ENCODE measurements around the gene STING1. TPM values are rescaled to one million over a fixed set of nuclear protein-coding genes. Genes with fewer than 3 reads are reported as not detected.
A peak's percentile ranks its signal among the peaks of the same experiment; 100 is the strongest.

STING1 gene
- total and polyA plus RNA-seq, 7 experiments from 2014 or later = 84.6 to 213 (median 130) TPM

DNA sequence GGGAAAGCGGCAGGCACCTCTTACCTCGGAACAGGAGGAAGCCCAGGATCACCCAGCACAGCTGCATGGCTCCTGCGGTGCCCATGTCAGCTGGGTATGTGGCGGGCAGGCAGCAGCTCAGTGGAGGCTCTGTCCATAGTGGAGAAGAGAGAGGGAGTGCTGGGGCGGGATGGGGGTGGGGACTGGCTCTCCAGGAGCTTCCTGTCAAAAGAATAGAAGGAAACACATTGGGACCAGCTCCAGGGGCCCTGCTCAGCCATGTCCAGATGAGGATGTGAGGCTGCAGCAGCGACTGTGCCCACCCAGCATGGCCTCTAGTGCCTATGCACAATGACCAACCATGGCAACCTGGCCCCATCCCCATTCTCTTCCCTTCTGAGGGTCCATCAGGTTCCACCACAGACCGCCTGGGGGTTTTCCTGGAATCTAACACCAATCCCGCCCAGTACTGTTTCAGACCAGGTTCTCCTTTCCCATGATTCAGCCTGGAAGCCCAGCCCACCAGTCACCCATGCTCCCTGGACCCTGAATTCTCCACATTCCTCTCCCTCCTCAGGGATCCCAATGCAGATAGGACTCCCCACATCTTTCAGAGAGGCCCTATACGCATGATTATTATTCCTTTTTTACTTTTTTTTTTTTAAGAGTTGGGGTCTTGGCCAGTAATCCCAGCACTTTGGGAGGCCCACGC is 19.8 kb downstream of the STING1 start, which contains the start of gene ECSCR:
TSS of gene ECSCR (minus strand) at position 158 of the 691 bp plus-strand sequence. CDS start at position 85, 73 bp downstream.
- Histone ChIP-seq H3K27me3 (ENCODE audit: control insufficient read depth in 2 of 2, insufficient read depth in 2 of 2, low read length in 2 of 2) (no peaks in the 10 kb centered on the region), H3K4me1 (ENCODE audit: control insufficient read depth in 2 of 2, insufficient read depth in 2 of 2, low read length in 2 of 2) (peaks cover 23 to 31% of the 10 kb centered on the region in 2 donors), H3K36me3 (ENCODE audit: control insufficient read depth in 2 of 3, insufficient read depth in 3 of 3, low read length in 3 of 3) (no peaks in the 10 kb centered on the region), H3K9me3 (ENCODE audit: control insufficient read depth in 2 of 3, low read length in 3 of 3) (no peaks in the 10 kb centered on the region), H3K4me3 (ENCODE audit: low read length) (no peak within 1 kb of the TSS), H3K27ac (ENCODE audit: low read depth, low read length) (no peak within 1 kb of the TSS)
- POLR2A ChIA-PET = interaction anchor here (0.6 to 1.6 kb wide), 5 partner anchors 11 to 39 kb away, joined by 3 to 5 read pairs (median 4); no protein-coding TSS in a partner anchor
- CTCF ChIA-PET = interaction anchor here (0.7 to 1.2 kb wide), 3 partner anchors 8 to 24 kb away, joined by 3 to 4 read pairs (median 3); partner anchors contain the start of genes DNAJC18 and SMIM33
- H3K27me3 Mint-ChIP-seq = no peaks in the 10 kb centered on the region
- H3K4me3 Mint-ChIP-seq = no peak within 1 kb of the TSS
- peaks cover 0 to 1% (median 0%) of the 10 kb centered on the region in 11 donors for H3K9me3 Mint-ChIP-seq
- H3K4me1 Mint-ChIP-seq = peaks cover 12 to 38% (median 35%) of the 10 kb centered on the region in 7 donors
- no peaks in the 10 kb centered on the region for H3K36me3 Mint-ChIP-seq
- DNase-seq = no peak
- H3K27ac Mint-ChIP-seq = peak within 1 kb of the TSS in 4 of 9 donors; percentile 47 to 70 (median 53)
- intact Hi-C loops (cut with micrococcal nuclease) = no loop called here
- ATAC-seq = no peak

DNA sequence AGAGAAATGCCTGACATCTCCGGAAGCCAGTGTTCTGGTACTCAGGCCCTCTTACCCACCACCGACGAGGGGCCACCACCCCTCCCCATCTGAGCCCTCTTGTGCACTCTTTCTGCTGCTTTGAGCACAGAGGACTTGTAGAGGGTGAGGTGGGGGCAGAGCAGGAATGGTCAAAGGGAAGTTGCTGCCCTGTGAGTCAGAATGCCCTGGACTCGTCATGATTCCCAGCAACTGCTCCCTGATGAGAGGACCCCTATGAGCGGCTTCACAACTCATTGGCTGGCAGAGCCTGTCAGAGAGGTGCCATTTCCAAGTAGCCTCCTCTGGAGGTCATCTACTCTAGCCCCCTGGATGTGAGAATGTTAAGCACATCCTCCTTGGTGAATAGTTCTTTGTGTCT is 20.9 kb downstream of the STING1 start:
- Histone ChIP-seq H3K9me3 (ENCODE audit: control insufficient read depth in 2 of 3, low read length in 3 of 3) (no peaks in the 10 kb centered on the region), H3K4me3 (ENCODE audit: low read length) (no peak overlapping the region), H3K27ac (ENCODE audit: low read depth, low read length) (no peak overlapping the region), H3K4me1 (ENCODE audit: control insufficient read depth in 2 of 2, insufficient read depth in 2 of 2, low read length in 2 of 2) (peaks cover 29 to 40% of the 10 kb centered on the region in 2 donors), H3K36me3 (ENCODE audit: control insufficient read depth in 2 of 3, insufficient read depth in 3 of 3, low read length in 3 of 3) (no peaks in the 10 kb centered on the region), H3K27me3 (ENCODE audit: control insufficient read depth in 2 of 2, insufficient read depth in 2 of 2, low read length in 2 of 2) (no peaks in the 10 kb centered on the region)
- H3K9me3 Mint-ChIP-seq = peaks cover 0 to 1% (median 0%) of the 10 kb centered on the region in 11 donors
- DNase-seq (no peak), ATAC-seq (no peak)
- H3K27ac Mint-ChIP-seq = peak overlapping the region in 3 of 9 donors; percentile 10 to 70 (median 51)
- no peaks in the 10 kb centered on the region for H3K27me3 Mint-ChIP-seq
- H3K4me1 Mint-ChIP-seq = peaks cover 20 to 48% (median 46%) of the 10 kb centered on the region in 7 donors
- intact Hi-C loops (cut with micrococcal nuclease) = no loop called here
- H3K4me3 Mint-ChIP-seq = no peak overlapping the region
- CTCF ChIA-PET = interaction anchor here (1.2 to 3.9 kb wide), 3 partner anchors 9 to 50 kb away, joined by 3 to 16 read pairs (median 4); partner anchors contain the start of gene SMIM33
- POLR2A ChIA-PET = interaction anchor here (0.7 to 1.6 kb wide), 5 partner anchors 12 to 40 kb away, joined by 3 to 5 read pairs (median 4); partner anchors contain the start of gene STING1
- H3K36me3 Mint-ChIP-seq = no peaks in the 10 kb centered on the region

DNA sequence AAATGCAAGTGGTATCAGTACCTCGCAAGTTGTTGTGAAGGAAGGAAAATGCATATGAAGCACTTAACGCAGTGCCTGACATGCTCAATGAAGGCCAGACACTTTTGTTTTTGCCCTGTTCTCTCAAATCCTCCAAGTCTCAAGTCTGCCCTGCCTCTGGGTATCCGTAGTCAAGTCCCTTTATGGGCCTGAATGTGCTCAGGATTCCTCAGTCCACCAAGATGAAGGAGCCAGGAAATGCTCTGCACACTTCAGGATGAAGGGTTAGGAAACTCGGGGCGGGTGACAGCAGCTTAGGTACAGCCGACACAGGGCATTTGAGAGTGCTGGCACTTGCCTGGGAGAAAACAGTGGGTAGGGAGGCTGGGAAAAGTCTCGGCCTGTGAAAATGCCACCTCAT is 21.4 kb downstream of the STING1 start:
- Histone ChIP-seq H3K27ac (ENCODE audit: low read depth, low read length) (no peak overlapping the region), H3K4me1 (ENCODE audit: control insufficient read depth in 2 of 2, insufficient read depth in 2 of 2, low read length in 2 of 2) (peaks cover 29 to 40% of the 10 kb centered on the region in 2 donors), H3K4me3 (ENCODE audit: low read length) (no peak overlapping the region), H3K27me3 (ENCODE audit: control insufficient read depth in 2 of 2, insufficient read depth in 2 of 2, low read length in 2 of 2) (no peaks in the 10 kb centered on the region), H3K9me3 (ENCODE audit: control insufficient read depth in 2 of 3, low read length in 3 of 3) (no peaks in the 10 kb centered on the region), H3K36me3 (ENCODE audit: control insufficient read depth in 2 of 3, insufficient read depth in 3 of 3, low read length in 3 of 3) (no peaks in the 10 kb centered on the region)
- peak overlapping the region in 1 of 10 donors; percentile 13 for H3K4me3 Mint-ChIP-seq
- CTCF ChIA-PET = interaction anchor here (1.5 to 3.9 kb wide), 2 partner anchors 39 to 51 kb away, joined by 3 to 16 read pairs; no protein-coding TSS in a partner anchor
- DNase-seq (no peak), ATAC-seq (no peak)
- peak overlapping the region in 8 of 9 donors; percentile 26 to 95 (median 70) for H3K27ac Mint-ChIP-seq
- H3K9me3 Mint-ChIP-seq = peaks cover 0 to 1% (median 0%) of the 10 kb centered on the region in 11 donors
- peaks cover 25 to 53% (median 51%) of the 10 kb centered on the region in 7 donors for H3K4me1 Mint-ChIP-seq
- POLR2A ChIA-PET = interaction anchor here (1.3 to 5.6 kb wide), 6 partner anchors 9 to 41 kb away, joined by 4 to 36 read pairs (median 12); partner anchors contain the start of genes DNAJC18, SMIM33 and STING1
- H3K27me3 Mint-ChIP-seq = no peaks in the 10 kb centered on the region
- intact Hi-C loops (cut with micrococcal nuclease) = no loop called here
- no peaks in the 10 kb centered on the region for H3K36me3 Mint-ChIP-seq

DNA sequence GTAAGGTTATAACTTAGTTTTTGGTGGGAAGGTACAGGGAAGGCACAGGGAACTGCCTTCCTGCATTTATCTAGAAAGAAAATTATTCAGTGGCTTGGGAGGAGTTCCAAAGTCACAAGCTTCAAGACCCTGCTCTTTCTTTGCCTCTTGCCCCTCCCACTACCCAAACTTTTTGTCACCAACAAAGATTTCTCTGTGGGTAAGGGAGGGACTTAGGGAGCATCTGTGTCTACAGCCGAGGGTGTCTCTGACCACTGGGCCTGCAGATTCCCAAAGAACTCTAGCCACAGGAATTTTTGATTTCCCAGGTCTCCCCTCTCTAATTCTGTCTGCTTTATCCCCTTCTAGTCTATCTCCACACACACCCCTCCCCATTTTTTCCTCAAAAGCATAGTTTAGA is 22.1 kb downstream of the STING1 start:
- no peaks in the 10 kb centered on the region for H3K27me3 ChIP-seq (ENCODE audit: control insufficient read depth in 2 of 2, insufficient read depth in 2 of 2, low read length in 2 of 2)
- POLR2A ChIA-PET = interaction anchor here (0.5 to 5.6 kb wide), 5 partner anchors 10 to 36 kb away, joined by 4 to 36 read pairs (median 20); partner anchors contain the start of genes DNAJC18 and SMIM33
- CTCF ChIA-PET = interaction anchor here (0.7 to 3.9 kb wide), 4 partner anchors 22 to 52 kb away, joined by 3 to 16 read pairs (median 3); no protein-coding TSS in a partner anchor
- no peaks in the 10 kb centered on the region for H3K36me3 ChIP-seq (ENCODE audit: control insufficient read depth in 2 of 3, insufficient read depth in 3 of 3, low read length in 3 of 3)
- H3K27me3 Mint-ChIP-seq = no peaks in the 10 kb centered on the region
- peaks cover 29 to 40% of the 10 kb centered on the region in 2 donors for H3K4me1 ChIP-seq (ENCODE audit: control insufficient read depth in 2 of 2, insufficient read depth in 2 of 2, low read length in 2 of 2)
- no peak overlapping the region for H3K27ac ChIP-seq (ENCODE audit: low read depth, low read length)
- H3K9me3 Mint-ChIP-seq = peaks cover 0 to 1% (median 0%) of the 10 kb centered on the region in 11 donors
- no peak for DNase-seq
- peak overlapping the region in 1 of 10 donors; percentile 30 for H3K4me3 Mint-ChIP-seq
- peaks cover 25 to 56% (median 52%) of the 10 kb centered on the region in 7 donors for H3K4me1 Mint-ChIP-seq
- no peak overlapping the region for H3K4me3 ChIP-seq (ENCODE audit: low read length)
- no peaks in the 10 kb centered on the region for H3K36me3 Mint-ChIP-seq
- peak overlapping the region in 8 of 9 donors; percentile 44 to 98 (median 76) for H3K27ac Mint-ChIP-seq
- ATAC-seq = no peak
- no peaks in the 10 kb centered on the region for H3K9me3 ChIP-seq (ENCODE audit: control insufficient read depth in 2 of 3, low read length in 3 of 3)
- intact Hi-C loops (cut with micrococcal nuclease) = no loop called here

DNA sequence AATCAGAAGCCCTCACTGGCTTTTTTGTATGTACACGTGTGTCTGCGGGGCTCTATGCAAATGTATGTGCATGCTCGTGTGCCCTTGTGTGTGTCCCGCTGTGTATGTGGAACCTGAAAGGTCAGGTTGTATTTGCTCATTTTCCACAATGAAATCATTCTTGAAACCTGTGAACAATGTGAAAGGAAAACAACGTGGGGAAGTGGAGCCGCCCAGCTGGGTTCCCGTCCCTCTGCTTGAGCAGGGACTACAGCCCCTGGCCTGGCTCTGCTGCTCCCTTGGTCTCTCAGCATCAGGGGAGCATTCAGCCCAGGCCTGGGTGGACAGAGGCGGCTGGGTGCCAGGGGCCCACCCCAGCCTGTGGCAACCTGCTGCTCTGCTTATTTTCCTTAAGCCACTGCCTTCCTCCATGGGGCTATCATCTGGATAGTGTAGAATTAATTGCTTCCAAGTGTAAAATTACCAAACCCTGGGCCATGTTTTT is 23.1 kb downstream of the STING1 start:
- Histone ChIP-seq H3K27ac (ENCODE audit: low read depth, low read length) (peak overlapping the region; percentile 73), H3K4me1 (ENCODE audit: control insufficient read depth in 2 of 2, insufficient read depth in 2 of 2, low read length in 2 of 2) (peaks cover 29 to 42% of the 10 kb centered on the region in 2 donors), H3K27me3 (ENCODE audit: control insufficient read depth in 2 of 2, insufficient read depth in 2 of 2, low read length in 2 of 2) (no peaks in the 10 kb centered on the region), H3K36me3 (ENCODE audit: control insufficient read depth in 2 of 3, insufficient read depth in 3 of 3, low read length in 3 of 3) (no peaks in the 10 kb centered on the region), H3K9me3 (ENCODE audit: control insufficient read depth in 2 of 3, low read length in 3 of 3) (no peaks in the 10 kb centered on the region), H3K4me3 (ENCODE audit: low read length) (peak overlapping the region; percentile 10)
- DNase-seq (peak in 1 of 9 donors; percentile 54), ATAC-seq (no peak)
- H3K27ac Mint-ChIP-seq = peak overlapping the region; percentile 89 to 98 (median 94)
- CTCF ChIA-PET = interaction anchor here (0.7 to 3.9 kb wide), 3 partner anchors 37 to 231 kb away, joined by 3 to 16 read pairs (median 5); no protein-coding TSS in a partner anchor
- POLR2A ChIA-PET = interaction anchor here (0.8 to 5.6 kb wide), 10 partner anchors 8 to 105 kb away, joined by 3 to 36 read pairs (median 5); partner anchors contain the start of genes DNAJC18, SMIM33, STING1 and UBE2D2
- no peaks in the 10 kb centered on the region for H3K36me3 Mint-ChIP-seq
- peaks cover 27 to 65% (median 58%) of the 10 kb centered on the region in 7 donors for H3K4me1 Mint-ChIP-seq
- H3K27me3 Mint-ChIP-seq = no peaks in the 10 kb centered on the region
- intact Hi-C loops (cut with micrococcal nuclease) = loop anchor here (1.0 to 2.0 kb wide), 4 partner anchors 13 to 53 kb away; partner anchors contain the start of gene STING1 (in 2 of the 2)
- H3K9me3 Mint-ChIP-seq = peaks cover 0 to 1% (median 0%) of the 10 kb centered on the region in 11 donors
- peak overlapping the region in 5 of 10 donors; percentile 29 to 86 (median 61) for H3K4me3 Mint-ChIP-seq

Data from naive thymus-derived CD4-positive, alpha-beta T cell (primary cell).